GM12891 (cell line): ENCODE measurements around the gene TCF7L2.

Source experiments
- DNase-seq: peaks from one replicate; pipeline ENCODE4 v3.0.0; 2011; ENCODE audit warnings: low spot score; ENCODE audit not compliant: insufficient read length
- FAIRE-seq: peaks from 2 replicates; lab custom pipeline; 2011; peaks lifted over from hg19 to GRCh38; lab: Jason Lieb, UNC
- PAX5 ChIP-seq: IDR thresholded peaks from 2 replicates; pipeline ENCODE4 v1.6.1; 2011; ENCODE audit warnings: low read length, moderate library complexity, mild to moderate bottlenecking; ENCODE audit not compliant: insufficient read depth, severe bottlenecking
- POLR2A ChIP-seq: IDR thresholded peaks from 2 replicates; pipeline ENCODE4 v1.6.1; 2011; ENCODE audit warnings: low read depth, low read length, control low read depth
- POLR2AphosphoS5 ChIP-seq: IDR thresholded peaks from 2 replicates; pipeline ENCODE4 v1.6.1; 2011; ENCODE audit warnings: low read depth, low read length, control low read depth
- POU2F2 ChIP-seq: IDR thresholded peaks from 2 replicates; pipeline ENCODE4 v1.6.1; 2011; ENCODE audit warnings: low read depth, mild to moderate bottlenecking, control low read depth, low read length, moderate library complexity
- SPI1 ChIP-seq: IDR thresholded peaks from 2 replicates; pipeline ENCODE4 v1.6.1; 2011; ENCODE audit warnings: low read depth, low read length, control low read depth
- TAF1 ChIP-seq: IDR thresholded peaks from 2 replicates; pipeline ENCODE4 v1.6.1; 2011; ENCODE audit warnings: low read depth, low read length, control low read depth

TCF7L2 gene

DNA sequence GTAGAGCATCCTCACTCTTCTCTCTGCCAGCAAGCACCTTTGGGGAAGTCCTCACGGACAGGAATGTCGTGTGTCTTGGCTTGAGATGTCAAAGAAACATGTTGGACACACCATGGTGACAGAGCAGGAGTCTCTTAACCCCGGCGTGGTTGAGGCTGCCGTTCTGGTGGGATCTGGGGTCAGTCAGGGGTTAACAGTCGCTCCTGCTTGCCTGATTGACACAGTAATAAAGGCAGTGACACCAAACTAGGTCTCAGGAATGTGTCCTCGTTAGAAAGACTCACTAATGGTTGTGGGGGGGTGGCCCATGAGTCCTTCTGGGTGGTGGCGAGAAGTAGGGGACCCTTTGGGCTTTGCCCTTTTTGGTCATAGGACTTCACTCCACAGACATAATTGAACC is 69.0 kb downstream of the TCF7L2 start:
- TF ChIP-seq SPI1 (no peak), POLR2AphosphoS5 (no peak), POU2F2 (no peak), POLR2A (no peak), PAX5 (no peak), TAF1 (no peak)
- DNase-seq = no peak
- FAIRE-seq = no peak

DNA sequence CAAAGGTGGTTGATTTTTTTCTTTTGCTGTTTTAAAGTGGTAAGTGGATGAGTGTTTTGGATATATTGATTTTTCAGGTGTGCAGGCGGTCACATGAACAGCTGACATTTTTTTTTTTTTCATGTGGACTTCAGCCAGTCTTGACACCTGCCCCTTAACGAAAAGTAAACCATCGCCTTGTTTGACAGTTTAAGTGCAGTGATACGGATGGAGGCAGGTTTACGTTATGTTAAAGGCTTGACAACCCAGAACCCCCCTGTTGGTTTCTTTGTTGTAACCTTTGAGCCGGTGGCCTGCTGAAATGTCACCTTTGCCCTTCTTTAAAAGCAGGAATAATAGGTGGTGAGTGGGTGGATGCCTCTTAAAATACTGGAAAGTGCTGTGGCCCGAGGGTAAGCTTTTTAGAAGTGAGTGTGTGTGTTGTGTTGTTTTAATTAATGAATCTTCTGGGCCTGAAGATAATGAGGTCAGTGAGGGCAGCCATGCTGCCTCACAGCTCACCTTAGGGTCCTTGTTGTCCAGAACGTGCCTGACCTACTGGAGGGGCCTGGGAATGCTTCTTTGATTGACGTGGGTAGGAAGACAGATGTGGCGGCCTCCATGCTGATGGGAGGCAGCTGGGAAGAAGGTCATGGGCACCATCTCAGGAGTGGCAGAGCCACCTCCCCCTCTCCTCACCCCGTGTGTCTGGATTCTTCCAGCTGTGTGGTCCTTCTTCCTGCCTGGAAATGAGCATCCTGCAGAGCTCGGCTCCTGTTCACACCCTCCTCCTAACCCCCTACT is 69.8 kb downstream of the TCF7L2 start:
- no peak for FAIRE-seq
- TF ChIP-seq PAX5 (no peak), POLR2A (no peak), TAF1 (no peak), POU2F2 (no peak), SPI1 (no peak), POLR2AphosphoS5 (no peak)
- DNase-seq = no peak

- DNase-seq (no peak), FAIRE-seq (no peak)
- no peak for TF ChIP-seq PAX5
- TF ChIP-seq POLR2A = no peak
- no peak for TF ChIP-seq TAF1
- no peak for TF ChIP-seq SPI1
- no peak for TF ChIP-seq POU2F2
- TF ChIP-seq POLR2AphosphoS5 = no peak
Measured at GRCh38 chr10:113020475-113020753, 70.4 kb downstream of the TCF7L2 start.

GRCh38 chr10:113020838-113021237 is 70.8 kb downstream of the TCF7L2 start:
- TF ChIP-seq POU2F2 (no peak), SPI1 (no peak), PAX5 (no peak), TAF1 (no peak), POLR2A (no peak), POLR2AphosphoS5 (no peak)
- FAIRE-seq (no peak), DNase-seq (no peak)

DNA sequence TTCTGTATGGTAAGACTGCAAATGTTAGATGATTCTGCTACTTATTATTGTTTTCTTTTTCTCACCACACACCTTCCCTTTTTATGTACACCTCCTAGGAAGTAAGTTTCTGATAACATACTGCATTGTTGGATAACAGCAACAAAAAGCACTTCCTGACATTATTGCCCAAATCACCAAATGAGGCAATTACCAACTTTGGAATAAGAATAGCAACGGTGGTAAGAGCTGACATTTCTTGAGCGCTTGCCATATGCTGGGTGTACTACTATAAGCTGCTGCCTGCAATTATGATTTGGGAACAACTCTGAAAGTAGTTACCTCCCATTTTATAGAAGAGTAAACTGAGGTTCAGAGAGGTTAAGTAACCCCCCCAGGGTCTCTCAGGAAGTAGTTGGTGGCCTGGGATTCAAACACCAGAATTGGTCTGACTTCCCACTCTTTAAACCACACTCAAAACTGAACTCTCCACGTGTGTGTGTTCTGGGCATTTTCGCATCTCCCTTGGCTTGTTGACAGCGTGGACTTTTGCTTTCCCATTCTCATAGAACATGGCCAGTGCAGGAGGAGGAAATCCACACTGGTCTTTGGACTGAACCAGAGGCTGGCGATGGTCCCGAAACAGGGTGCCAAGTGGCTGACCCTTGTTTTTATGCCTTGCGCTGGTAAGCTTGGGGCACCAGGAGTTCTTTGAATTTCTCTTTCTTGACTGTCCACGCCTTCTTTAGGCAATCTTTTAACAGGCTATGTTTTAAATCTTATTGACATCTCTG is 71.4 kb downstream of the TCF7L2 start:
- no peak for FAIRE-seq
- TF ChIP-seq POLR2AphosphoS5 (no peak), POU2F2 (no peak), POLR2A (no peak), PAX5 (no peak), TAF1 (no peak), SPI1 (no peak)
- no peak for DNase-seq

DNA sequence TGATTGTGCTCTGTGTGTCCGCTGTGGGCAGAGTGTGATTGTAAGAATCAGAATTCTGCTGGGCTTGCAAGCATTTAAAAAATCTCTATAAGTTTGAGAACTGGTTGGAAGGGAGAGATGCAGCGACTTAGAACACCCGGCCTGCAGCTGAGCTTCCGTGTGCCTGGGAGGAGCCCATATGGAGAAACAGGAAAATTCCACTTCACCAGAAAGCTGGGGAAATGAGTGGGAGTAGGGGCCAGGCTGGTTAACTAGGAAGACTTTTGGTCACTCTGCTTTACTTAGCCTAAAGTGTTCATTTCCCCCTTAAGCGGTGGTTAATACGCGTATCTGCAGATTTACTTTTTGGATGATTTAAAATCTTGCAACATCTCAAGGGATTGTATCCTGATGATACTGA is 72.2 kb downstream of the TCF7L2 start:
- no peak for DNase-seq
- TF ChIP-seq POLR2AphosphoS5 (no peak), POU2F2 (no peak), TAF1 (no peak), PAX5 (no peak), SPI1 (no peak), POLR2A (no peak)
- FAIRE-seq = no peak

GRCh38 chr10:113023017-113023416 is 73.0 kb downstream of the TCF7L2 start:
- TF ChIP-seq TAF1 = no peak
- no peak for TF ChIP-seq POLR2A
- no peak for TF ChIP-seq POU2F2
- no peak for TF ChIP-seq PAX5
- no peak for TF ChIP-seq SPI1
- TF ChIP-seq POLR2AphosphoS5 = no peak
- DNase-seq (no peak), FAIRE-seq (no peak)

GRCh38 chr10:113024930-113025329 is 74.9 kb downstream of the TCF7L2 start:
- no peak for FAIRE-seq
- TF ChIP-seq PAX5 (no peak), POU2F2 (no peak), POLR2A (no peak), TAF1 (no peak), POLR2AphosphoS5 (no peak), SPI1 (no peak)

GRCh38 chr10:113025487-113025886 is 75.4 kb downstream of the TCF7L2 start:
- DNase-seq (no peak), FAIRE-seq (no peak)
- TF ChIP-seq SPI1 (no peak), TAF1 (no peak), POU2F2 (no peak), PAX5 (no peak), POLR2AphosphoS5 (no peak), POLR2A (no peak)

More at GRCh38 chr10:113024930-113025329, 74.9 kb downstream of the TCF7L2 start:
- no peak for DNase-seq
